GM21619 (cell line): ENCODE measurements around the gene MEPE.
A peak's percentile ranks its signal among the peaks of the same experiment; 100 is the strongest.
"Not testable (repeated sequence)": the region's sequence is repeated elsewhere in the genome, so short reads cannot be mapped to it uniquely, and the experiment has no call there.

Experiments
- ATAC-seq: cut with Tn5 transposase; IDR thresholded peaks from one replicate; pipeline ENCODE4 v1.9.1; 2021; ENCODE audit not compliant: unreplicated experiment

MEPE gene

DNA sequence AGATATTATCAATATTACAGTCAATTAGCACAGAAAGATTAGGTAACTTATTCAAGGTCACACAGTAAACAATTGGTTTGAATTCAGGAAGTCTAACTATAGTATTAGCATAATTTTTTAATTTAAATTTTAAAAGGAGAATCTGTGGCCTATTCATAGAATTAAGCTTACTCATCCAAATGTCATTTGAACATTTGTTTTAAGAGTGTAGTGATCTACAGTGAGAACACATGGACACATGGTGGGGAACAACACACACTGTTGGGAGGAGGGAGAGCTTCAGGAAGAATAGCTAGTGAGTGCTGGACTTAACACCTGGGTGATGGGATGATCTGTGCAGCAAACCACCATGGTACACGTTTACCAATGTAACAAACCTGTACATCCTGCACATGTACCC, 48.3 kb downstream of the MEPE start:
- ATAC-seq, result no peak

DNA sequence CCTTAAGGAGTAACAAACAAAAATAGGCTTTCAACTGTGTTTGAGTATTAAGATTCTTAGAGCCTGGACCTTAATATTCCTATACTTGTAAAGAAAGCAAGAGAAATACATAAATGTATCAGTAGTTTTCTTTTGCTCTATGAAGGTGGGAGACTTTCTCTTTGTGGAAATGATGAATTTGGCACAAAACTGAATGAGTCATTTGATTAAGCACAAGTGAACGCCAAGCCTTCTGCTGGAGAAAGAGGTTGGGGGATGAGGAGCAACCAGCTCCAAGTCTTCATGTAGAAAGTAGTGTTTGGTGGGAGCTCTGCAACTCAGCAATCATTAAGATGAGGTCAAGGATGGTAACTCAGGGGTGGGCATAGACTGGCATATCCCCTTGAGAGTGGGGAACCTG, 49.6 kb downstream of the MEPE start:
- no peak for ATAC-seq

DNA sequence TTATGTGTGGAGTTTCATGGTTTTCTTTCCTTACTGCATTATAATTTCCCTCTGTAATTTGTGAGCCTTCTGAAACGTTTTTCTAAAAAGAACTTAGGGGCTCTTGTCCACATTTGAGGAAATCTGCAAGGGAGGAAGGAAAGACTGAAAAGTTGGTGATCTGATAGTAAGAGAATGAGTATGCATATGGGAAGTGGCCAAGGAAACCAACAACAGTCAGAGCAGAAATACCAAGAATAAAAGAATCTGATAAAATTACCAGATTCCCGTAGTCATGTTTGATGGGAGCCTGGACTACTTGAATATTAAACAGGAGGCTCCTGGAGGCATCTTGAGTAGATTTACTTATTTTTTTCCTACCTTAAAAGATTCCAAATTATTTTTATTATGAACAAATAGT, 50.1 kb downstream of the MEPE start:
- no peak for ATAC-seq

GRCh38 chr4:87884976-87885549, 52.3 kb downstream of the MEPE start:
- no peak for ATAC-seq

GRCh38 chr4:87886083-87886482, 53.3 kb downstream of the MEPE start:
- no peak for ATAC-seq

- ATAC-seq, result not testable (repeated sequence)
These were observed 58.0 kb downstream of the MEPE start for GRCh38 chr4:87890753-87891152.

DNA sequence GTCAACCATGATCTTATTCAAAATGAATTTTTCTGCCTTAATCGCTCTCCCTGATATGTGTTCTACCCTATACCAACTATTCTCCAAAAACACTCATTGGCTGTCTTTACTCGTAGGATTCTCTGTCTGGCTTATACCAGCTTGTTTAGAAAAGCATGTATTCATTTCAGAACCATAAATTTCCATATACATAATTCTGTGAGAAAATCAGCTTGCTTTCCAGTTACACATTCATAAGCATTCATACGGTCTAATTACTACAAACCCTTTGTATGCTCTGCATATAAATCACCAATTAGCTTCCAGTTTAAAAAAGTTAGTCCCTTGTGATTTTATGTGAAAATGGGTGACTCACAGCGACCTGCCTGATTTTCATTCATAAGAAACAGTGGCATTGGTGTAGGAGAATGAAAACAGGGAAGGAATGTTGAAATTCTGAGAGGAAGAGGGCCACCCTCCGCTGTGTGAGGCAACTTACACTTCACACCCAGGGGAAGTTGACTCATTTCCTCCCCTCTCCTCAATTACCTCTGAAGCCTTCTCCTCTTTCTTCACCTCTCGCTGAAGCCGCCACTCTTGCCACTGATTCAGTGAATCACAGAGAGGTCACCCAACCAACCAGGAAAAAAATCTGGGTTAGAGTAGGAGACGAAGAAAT, 63.3 kb downstream of the MEPE start:
- ATAC-seq, result peak; percentile 74
